H1 (cell line): ENCODE results near the gene TEX54. TPM values are rescaled to one million over a fixed set of nuclear protein-coding genes. Genes with fewer than 3 reads are reported as not detected.

Source experiments
- ATF3 ChIP-seq: IDR thresholded peaks from 2 replicates; pipeline ENCODE4 v1.6.1; 2011; ENCODE audit warnings: low read depth, mild to moderate bottlenecking, low read length; ENCODE audit not compliant: insufficient read depth
- NANOG ChIP-seq: IDR thresholded peaks from 2 replicates; pipeline ENCODE4 v1.6.1; 2011; ENCODE audit warnings: low read length, low read depth, mild to moderate bottlenecking, inconsistent platforms; ENCODE audit not compliant: insufficient read depth, poor library complexity, severe bottlenecking
- POLR2AphosphoS5 ChIP-seq: IDR thresholded peaks from 2 replicates; pipeline ENCODE4 v1.6.1; 2011; ENCODE audit warnings: low read depth, low read length
- SAP30 ChIP-seq: fragments of 300-600 bp; sonication (generic); IDR thresholded peaks from 2 replicates; pipeline ENCODE4 v1.7.1; 2012; ENCODE audit warnings: low read length, moderate library complexity, mild to moderate bottlenecking, inconsistent platforms; ENCODE audit not compliant: insufficient read depth, insufficient replicate concordance
- polyA plus RNA-seq, 7 experiments: library from polyadenylated mRNA; depleted of rRNA in 3 of 7; stranded (reverse) in 5 of 7; unstranded in 2 of 7; fragments of >200 nt in 5 of 7; fragments of 200-250 nt in 2 of 7; gene quantifications; 1 replicate in 5 of 7; 2 replicates in 1 of 7; 4 replicates in 1 of 7; pipeline versions ENCODE4 v1.2.1 to v1.2.3, GENCODE V29; 2011 to 2013; ENCODE audit warnings: missing spikeins in 2 of 7, mixed read lengths in 2 of 7
- total RNA-seq: library from RNA; stranded (reverse); fragmentation: NEBNext Ultra II Directional; extraction: Animal tissue kit (Norgen Biotek cat#: 25700); gene quantifications from 2 replicates; pipeline ENCODE4 v1.2.1, GENCODE V29; 2021

The TEX54 gene
- total and polyA plus RNA-seq, 2 of the 8 experiments (the other 6 are each of a cell fraction or from before 2014, with no cell fraction given), result 1.2 TPM; not detected in 1

- TF ChIP-seq ATF3 (no peak), POLR2AphosphoS5 (no peak), NANOG (no peak), SAP30 (no peak)
Measured at GRCh38 chr11:62817129-62817528, 15.5 kb downstream of the TEX54 start (continued).
